Measurements from ENCODE around the gene AGAP1. TPM values are rescaled to one million over a fixed set of nuclear protein-coding genes. Genes with fewer than 3 reads are reported as not detected.

AGAP1 gene
- total RNA-seq, 4 donors from 2014 or later: 7.2 to 19.6 (median 15.2) TPM

- DNase-seq: no peak
- WGBS, 2 donors: 76 to 78% methylated on average over 10 of the region's 10 CpGs
- Histone ChIP-seq H3K36me3 (peaks cover 0 to 83% (median 8%) of the 10 kb centered on the region in 3 donors), H3K4me3 (no peak overlapping the region), H3K27ac (no peak overlapping the region), H3K27me3 (no peaks in the 10 kb centered on the region), H3K4me1 (no peaks in the 10 kb centered on the region), H3K9me3 (no peaks in the 10 kb centered on the region)
- TF ChIP-seq POLR2A (IDR thresholded peaks at IDR 0.05): no peak
- TF ChIP-seq CTCF (IDR thresholded peaks at IDR 0.05): no peak
- intact Hi-C loops (cut with DNase I): no loop called here
These were observed 316.4 kb downstream of the AGAP1 start for GRCh38 chr2:235810252-235810651.

- H3K9me3 ChIP-seq: no peaks in the 10 kb centered on the region
- WGBS, 2 donors: 88 to 90% methylated on average over 10 of the region's 10 CpGs
- intact Hi-C loops (cut with DNase I): no loop called here
- H3K4me1 ChIP-seq: no peaks in the 10 kb centered on the region
- DNase-seq: no peak
- no peak for TF ChIP-seq CTCF (IDR thresholded peaks at IDR 0.05)
- no peak for TF ChIP-seq POLR2A (IDR thresholded peaks at IDR 0.05)
- H3K4me3 ChIP-seq: no peak overlapping the region
- no peaks in the 10 kb centered on the region for H3K27me3 ChIP-seq
- peaks cover 0 to 82% (median 8%) of the 10 kb centered on the region in 3 donors for H3K36me3 ChIP-seq
- no peak overlapping the region for H3K27ac ChIP-seq
These were observed 317.0 kb downstream of the AGAP1 start for GRCh38 chr2:235810846-235811245.

GRCh38 chr2:235811446-235812184 is 317.8 kb downstream of the AGAP1 start:
- no peak overlapping the region for H3K27ac ChIP-seq
- H3K4me1 ChIP-seq: no peaks in the 10 kb centered on the region
- intact Hi-C loops (cut with DNase I): no loop called here
- H3K4me3 ChIP-seq: no peak overlapping the region
- no peaks in the 10 kb centered on the region for H3K27me3 ChIP-seq
- no peaks in the 10 kb centered on the region for H3K9me3 ChIP-seq
- no peak for DNase-seq
- peaks cover 0 to 75% (median 8%) of the 10 kb centered on the region in 3 donors for H3K36me3 ChIP-seq
- 88 to 93% methylated on average over 11 to 13 of the region's 20 CpGs for WGBS, 2 donors
- TF ChIP-seq CTCF (IDR thresholded peaks at IDR 0.05) (no peak), POLR2A (IDR thresholded peaks at IDR 0.05) (no peak)

GRCh38 chr2:235812185-235812665 is 318.4 kb downstream of the AGAP1 start:
- TF ChIP-seq POLR2A (IDR thresholded peaks at IDR 0.05) (no peak), CTCF (IDR thresholded peaks at IDR 0.05) (no peak)
- H3K36me3 ChIP-seq: peaks cover 0 to 69% (median 8%) of the 10 kb centered on the region in 3 donors
- DNase-seq: no peak
- 85 to 89% methylated on average over 10 of the region's 18 CpGs for WGBS, 2 donors
- H3K4me1 ChIP-seq: no peaks in the 10 kb centered on the region
- intact Hi-C loops (cut with DNase I): no loop called here
- no peak overlapping the region for H3K27ac ChIP-seq
- H3K27me3 ChIP-seq: no peaks in the 10 kb centered on the region
- H3K9me3 ChIP-seq: no peaks in the 10 kb centered on the region
- H3K4me3 ChIP-seq: no peak overlapping the region

- Histone ChIP-seq H3K9me3 (no peaks in the 10 kb centered on the region), H3K4me3 (no peak overlapping the region), H3K27ac (no peak overlapping the region), H3K27me3 (no peaks in the 10 kb centered on the region), H3K4me1 (no peaks in the 10 kb centered on the region), H3K36me3 (peaks cover 0 to 59% (median 8%) of the 10 kb centered on the region in 3 donors)
- no peak for DNase-seq
- intact Hi-C loops (cut with DNase I): no loop called here
- no peak for TF ChIP-seq CTCF (IDR thresholded peaks at IDR 0.05)
- TF ChIP-seq POLR2A (IDR thresholded peaks at IDR 0.05): no peak
- 86 to 90% methylated on average over 4 to 8 of the region's 12 CpGs for WGBS, 2 donors
These were observed 319.6 kb downstream of the AGAP1 start for GRCh38 chr2:235813398-235813797.
